K562 (cell line): ENCODE measurements around the gene ANKRD11.

Experiments used
- POLR2A ChIP-seq: fragments of 450-650 bp; conservative IDR thresholded peaks from 2 replicates; pipeline ENCODE4 v1.6.1; 2016
- ZNF354B ChIP-seq: fragments of 250-450 bp; sonication (Bioruptor Pico); IDR thresholded peaks from 2 replicates; pipeline ENCODE4 v1.4.0; 2020

GRCh38 chr16:89291776-89292175, 198.6 kb downstream of the ANKRD11 start:
- TF ChIP-seq POLR2A (no peak), ZNF354B (no peak)
